SIG-M5 treated with dmso at 0.1 percent for 504 hours (cell line): Measurements from ENCODE around the gene LENG8.
"Not testable (repeated sequence)": the region's sequence is repeated elsewhere in the genome, so short reads cannot be mapped to it uniquely, and the experiment has no call there.

Experiments
- DNase-seq: peaks from one replicate; lab custom pipeline; 2025; ENCODE audit not compliant: unreplicated experiment; lab: John Stamatoyannopoulos, UW

Gene LENG8

DNA sequence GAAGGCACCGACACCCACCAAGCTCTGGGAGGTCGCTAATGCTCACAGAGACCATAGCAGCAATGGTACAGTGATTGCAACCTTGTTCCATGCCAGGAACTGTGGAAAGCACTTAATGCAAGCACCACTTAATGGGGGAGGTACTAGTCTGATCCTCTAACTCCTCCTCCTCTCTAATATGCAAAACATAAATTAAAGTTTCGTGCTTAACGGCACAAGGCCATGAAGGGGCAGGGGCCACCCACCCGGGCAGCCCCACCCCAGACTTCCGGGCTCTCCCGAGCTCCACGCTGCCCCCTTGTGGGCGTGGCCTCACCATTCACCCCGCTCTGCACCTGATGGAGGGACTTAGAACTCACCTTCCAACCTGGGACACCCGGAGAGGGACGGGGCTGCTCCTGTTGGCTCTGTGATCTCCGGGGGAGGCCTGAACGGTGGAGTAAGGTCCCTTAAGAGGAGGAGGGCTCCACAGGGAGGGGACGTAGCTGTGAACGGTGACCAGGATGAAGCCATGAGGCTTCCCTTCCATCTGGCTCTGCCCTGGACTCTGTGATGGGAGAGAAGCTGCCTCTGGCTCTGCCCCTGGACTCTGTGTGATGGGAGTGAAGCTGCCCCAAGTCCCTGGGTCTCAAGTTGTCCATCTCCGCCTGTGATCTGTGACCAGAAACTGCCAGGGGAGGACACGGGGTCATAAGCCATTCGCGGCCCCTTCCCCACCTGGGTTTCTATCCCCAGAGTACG is 60.4 kb downstream of the LENG8 start:
- DNase-seq: not testable (repeated sequence)
